Panc1 (cell line): ENCODE results near the gene MYOG. TPM values are rescaled to one million over a fixed set of nuclear protein-coding genes. Genes with fewer than 3 reads are reported as not detected.

ENCODE experiments used
- ATAC-seq: fragments of 200-7000 bp; cut with Tn5 transposase; 2 replicates; pipeline ENCODE4 v1.9.1; 2020; ENCODE audit warnings: mild to moderate bottlenecking, moderate library complexity
- BruUV-seq: library from RNA; stranded (reverse); fragments of 400-500 nt; replicated peaks from 2 replicates; lab custom pipeline; 2021; lab: Mats Ljungman, UMichigan
- CTCF ChIA-PET: fragments of 300-600 bp; sonication (Branson Sonifier 250); formaldehyde crosslinking; loops from one replicate; lab custom pipeline; 2022; ENCODE audit warnings: antibody characterized with exemption; lab: Charles Lee
- POLR2A ChIA-PET: fragments of 300-600 bp; sonication (Branson Sonifier 250); formaldehyde crosslinking; loops from one replicate; lab custom pipeline; 2022; ENCODE audit warnings: antibody characterized with exemption; lab: Charles Lee
- DNase-seq: peaks from one replicate; pipeline ENCODE4 v3.0.0-alpha.2; 2010; ENCODE audit warnings: low read depth, low spot score
- H3K27ac ChIP-seq: 2 replicates; pipeline ENCODE4 v1.5.1; 2011; ENCODE audit warnings: mild to moderate bottlenecking, low read length, inconsistent platforms
- H3K27me3 ChIP-seq: fragments of 200-500 bp; sonication (Bioruptor generic); 2 replicates; pipeline ENCODE4 v1.6.0; 2014; ENCODE audit warnings: low read length, inconsistent platforms; ENCODE audit not compliant: control insufficient read depth, insufficient read depth
- H3K36me3 ChIP-seq: fragments of 200-500 bp; sonication (Bioruptor generic); 2 replicates; pipeline ENCODE4 v1.5.1; 2014; ENCODE audit warnings: inconsistent platforms, mild to moderate bottlenecking, low read length, moderate library complexity; ENCODE audit not compliant: control insufficient read depth, insufficient read depth
- H3K4me1 ChIP-seq: 2 replicates; pipeline ENCODE4 v1.5.1; 2011; ENCODE audit warnings: inconsistent platforms, mild to moderate bottlenecking, low read length, moderate library complexity; ENCODE audit not compliant: control insufficient read depth, insufficient read depth
- H3K4me3 ChIP-seq, 2 experiments: 2 replicates each; pipeline ENCODE4 v1.5.1; 2011 to 2012; ENCODE audit warnings: low read depth in 2 of 2, low read length in 2 of 2, mild to moderate bottlenecking in 2 of 2, inconsistent platforms in 1 of 2, moderate library complexity in 1 of 2
- H3K9me3 ChIP-seq: fragments of 200-500 bp; sonication (Bioruptor generic); 2 replicates; pipeline ENCODE4 v1.5.1; 2014; ENCODE audit warnings: low read depth, mild to moderate bottlenecking, inconsistent platforms, low read length, moderate library complexity; ENCODE audit not compliant: control insufficient read depth, insufficient read depth
- POLR2AphosphoS5 ChIP-seq: IDR thresholded peaks from 2 replicates; pipeline ENCODE4 v1.6.1; 2012; ENCODE audit warnings: mild to moderate bottlenecking, low read depth, low read length, moderate library complexity
- SIN3A ChIP-seq: IDR thresholded peaks from 2 replicates; pipeline ENCODE4 v1.6.1; 2012; ENCODE audit warnings: low read depth, mild to moderate bottlenecking, low read length, moderate library complexity, borderline replicate concordance; ENCODE audit not compliant: insufficient read depth
- TCF7L2 ChIP-seq: IDR thresholded peaks from 2 replicates; pipeline ENCODE4 v1.6.1; 2011; ENCODE audit warnings: mild to moderate bottlenecking, low read depth, low read length, inconsistent platforms
- in situ Hi-C: cut with HindIII; loops from 2 replicates; pipeline ENCODE4 v1.10.0; 2016; ENCODE audit warnings: low sequenced_read_pairs, low pct_unique_long_range_greater_than_20kb
- intact Hi-C: fragments of 100-400 bp; cut with micrococcal nuclease; formaldehyde crosslinking; loops from one replicate; pipeline ENCODE4 v1.10.0; 2022; ENCODE audit not compliant: unreplicated experiment
- total RNA-seq: library from RNA; stranded (reverse); gene quantifications from one replicate; pipeline ENCODE4 v1.2.1, GENCODE V29; 2021; ENCODE audit not compliant: unreplicated experiment
- TF ChIP-seq, protein P1 (sequence below): fragments of 450-650 bp; IDR thresholded peaks from 2 replicates; pipeline ENCODE4 v1.5.1; 2017; ENCODE audit warnings: mild to moderate bottlenecking
- TF ChIP-seq, protein P2 (sequence below), 2 experiments: IDR thresholded peaks; 2 replicates each; pipeline ENCODE4 v1.6.1; 2011 to 2012; ENCODE audit warnings: low read depth in 2 of 2, control low read depth in 1 of 2, low read length in 1 of 2, mild to moderate bottlenecking in 1 of 2, moderate library complexity in 1 of 2; ENCODE audit not compliant: insufficient read depth in 1 of 2

MYOG gene
- total RNA-seq, 1 experiment from 2014 or later, result not detected

DNA sequence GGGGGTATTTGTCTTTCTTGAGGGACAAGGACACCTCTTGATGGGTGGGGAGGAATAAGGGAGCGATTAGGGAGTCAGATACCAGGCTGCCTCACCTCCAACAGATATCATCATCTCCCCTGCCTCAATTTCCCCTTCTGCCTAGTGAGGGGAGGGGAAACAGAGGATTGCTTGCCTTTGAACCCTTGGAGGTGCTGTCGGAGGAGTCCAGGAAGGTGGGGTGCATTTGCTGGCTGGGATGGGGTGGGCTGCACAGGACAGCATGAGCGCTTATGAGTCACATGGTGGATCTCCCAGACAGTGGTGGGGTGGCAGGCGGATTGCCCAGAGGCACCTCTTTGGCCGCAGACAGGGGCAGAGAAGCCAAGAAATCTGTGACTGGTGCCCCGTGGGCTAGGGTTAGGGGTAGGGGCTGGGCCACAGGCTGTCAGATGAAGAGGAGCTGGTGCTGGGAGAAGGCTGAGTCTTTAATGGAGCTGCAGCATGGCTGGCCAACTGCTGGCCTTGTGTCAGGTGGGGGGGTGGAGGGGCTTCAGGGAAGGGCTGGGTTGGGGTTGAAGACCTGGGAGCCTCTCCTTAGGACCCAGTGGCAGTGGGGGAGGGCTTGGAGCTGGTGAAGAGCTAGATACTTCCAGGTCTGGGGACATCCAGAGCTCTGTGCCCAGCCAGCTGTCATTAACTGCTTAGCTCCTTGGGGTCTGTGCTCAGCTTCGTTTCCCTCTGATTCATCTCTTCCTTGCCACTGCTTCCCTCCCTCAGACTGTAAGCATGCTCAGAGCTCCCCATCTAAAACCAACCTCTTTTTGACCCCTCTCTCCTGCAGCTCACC is 34.7 kb upstream of the MYOG start:
- Histone ChIP-seq H3K4me3 (no peak overlapping the region), H3K27ac (no peak overlapping the region), H3K27me3 (peaks cover 4% of the 10 kb centered on the region), H3K9me3 (no peaks in the 10 kb centered on the region), H3K36me3 (no peaks in the 10 kb centered on the region), H3K4me1 (peaks cover 11% of the 10 kb centered on the region)
- BruUV-seq, result no TSS peak
- TF ChIP-seq SIN3A (no peak), TCF7L2 (no peak), POLR2AphosphoS5 (no peak)
- TF ChIP-seq, protein P1, sequence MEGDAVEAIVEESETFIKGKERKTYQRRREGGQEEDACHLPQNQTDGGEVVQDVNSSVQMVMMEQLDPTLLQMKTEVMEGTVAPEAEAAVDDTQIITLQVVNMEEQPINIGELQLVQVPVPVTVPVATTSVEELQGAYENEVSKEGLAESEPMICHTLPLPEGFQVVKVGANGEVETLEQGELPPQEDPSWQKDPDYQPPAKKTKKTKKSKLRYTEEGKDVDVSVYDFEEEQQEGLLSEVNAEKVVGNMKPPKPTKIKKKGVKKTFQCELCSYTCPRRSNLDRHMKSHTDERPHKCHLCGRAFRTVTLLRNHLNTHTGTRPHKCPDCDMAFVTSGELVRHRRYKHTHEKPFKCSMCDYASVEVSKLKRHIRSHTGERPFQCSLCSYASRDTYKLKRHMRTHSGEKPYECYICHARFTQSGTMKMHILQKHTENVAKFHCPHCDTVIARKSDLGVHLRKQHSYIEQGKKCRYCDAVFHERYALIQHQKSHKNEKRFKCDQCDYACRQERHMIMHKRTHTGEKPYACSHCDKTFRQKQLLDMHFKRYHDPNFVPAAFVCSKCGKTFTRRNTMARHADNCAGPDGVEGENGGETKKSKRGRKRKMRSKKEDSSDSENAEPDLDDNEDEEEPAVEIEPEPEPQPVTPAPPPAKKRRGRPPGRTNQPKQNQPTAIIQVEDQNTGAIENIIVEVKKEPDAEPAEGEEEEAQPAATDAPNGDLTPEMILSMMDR, result no peak
- TF ChIP-seq, protein P2, sequence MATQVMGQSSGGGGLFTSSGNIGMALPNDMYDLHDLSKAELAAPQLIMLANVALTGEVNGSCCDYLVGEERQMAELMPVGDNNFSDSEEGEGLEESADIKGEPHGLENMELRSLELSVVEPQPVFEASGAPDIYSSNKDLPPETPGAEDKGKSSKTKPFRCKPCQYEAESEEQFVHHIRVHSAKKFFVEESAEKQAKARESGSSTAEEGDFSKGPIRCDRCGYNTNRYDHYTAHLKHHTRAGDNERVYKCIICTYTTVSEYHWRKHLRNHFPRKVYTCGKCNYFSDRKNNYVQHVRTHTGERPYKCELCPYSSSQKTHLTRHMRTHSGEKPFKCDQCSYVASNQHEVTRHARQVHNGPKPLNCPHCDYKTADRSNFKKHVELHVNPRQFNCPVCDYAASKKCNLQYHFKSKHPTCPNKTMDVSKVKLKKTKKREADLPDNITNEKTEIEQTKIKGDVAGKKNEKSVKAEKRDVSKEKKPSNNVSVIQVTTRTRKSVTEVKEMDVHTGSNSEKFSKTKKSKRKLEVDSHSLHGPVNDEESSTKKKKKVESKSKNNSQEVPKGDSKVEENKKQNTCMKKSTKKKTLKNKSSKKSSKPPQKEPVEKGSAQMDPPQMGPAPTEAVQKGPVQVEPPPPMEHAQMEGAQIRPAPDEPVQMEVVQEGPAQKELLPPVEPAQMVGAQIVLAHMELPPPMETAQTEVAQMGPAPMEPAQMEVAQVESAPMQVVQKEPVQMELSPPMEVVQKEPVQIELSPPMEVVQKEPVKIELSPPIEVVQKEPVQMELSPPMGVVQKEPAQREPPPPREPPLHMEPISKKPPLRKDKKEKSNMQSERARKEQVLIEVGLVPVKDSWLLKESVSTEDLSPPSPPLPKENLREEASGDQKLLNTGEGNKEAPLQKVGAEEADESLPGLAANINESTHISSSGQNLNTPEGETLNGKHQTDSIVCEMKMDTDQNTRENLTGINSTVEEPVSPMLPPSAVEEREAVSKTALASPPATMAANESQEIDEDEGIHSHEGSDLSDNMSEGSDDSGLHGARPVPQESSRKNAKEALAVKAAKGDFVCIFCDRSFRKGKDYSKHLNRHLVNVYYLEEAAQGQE (IDR thresholded peaks at IDR 0.05; ENCODE audit: insufficient read depth in 1 of 2, low read depth in 2 of 2, low read length in 1 of 2), result no peak
- ATAC-seq (no peak), DNase-seq (no peak)
- ChIA-PET POLR2A (no interaction called here), CTCF (interaction anchor here (0.5 to 1.4 kb wide), 5 partner anchors 27 to 507 kb away, joined by 3 to 7 read pairs (median 4); no protein-coding TSS in a partner anchor)
- in situ Hi-C loops, result no loop called here
- intact Hi-C loops, result no loop called here

- no peak overlapping the region for H3K27ac ChIP-seq
- H3K9me3 ChIP-seq, result no peaks in the 10 kb centered on the region
- peak overlapping the region in 1 of 2 experiments; percentile 35; a peak in 2 of 4 replicates for H3K4me3 ChIP-seq
- in situ Hi-C loops, result no loop called here
- peaks cover 8% of the 10 kb centered on the region; the same call in 1 of the 2 replicates for H3K27me3 ChIP-seq
- POLR2A ChIA-PET, result interaction anchor here (0.6 kb wide), 1 partner anchor 86 kb away, joined by 4 read pairs; no protein-coding TSS in a partner anchor
- ATAC-seq, result peak; percentile 99
- no peaks in the 10 kb centered on the region for H3K36me3 ChIP-seq
- intact Hi-C loops, result loop anchor here (1.0 to 5.0 kb wide), 3 partner anchors 55 to 98 kb away; no protein-coding TSS in a partner anchor
- CTCF ChIA-PET, result interaction anchor here (0.5 to 2.8 kb wide), 18 partner anchors 8 to 229 kb away, joined by 3 to 43 read pairs (median 5); no protein-coding TSS in a partner anchor
- TF ChIP-seq POLR2AphosphoS5 (no peak), TCF7L2 (no peak)
- TF ChIP-seq, protein P1, result peak; percentile 91
- TF ChIP-seq, protein P2 (IDR thresholded peaks at IDR 0.05; ENCODE audit: insufficient read depth in 1 of 2, low read depth in 2 of 2, low read length in 1 of 2), result 0 out of 4 replicates have a peak, but pooled peaks of 1 of the 2 experiments have one; percentile 52
- peak; percentile 10 for DNase-seq
- BruUV-seq, result no TSS peak
- H3K4me1 ChIP-seq, result peaks cover 2% of the 10 kb centered on the region; the same call in 1 of the 2 replicates
These were observed 32.1 kb upstream of the MYOG start for GRCh38 chr1:203117611-203118575.
